HG03108 (cell line): ENCODE data around the gene PRKAG2.

ENCODE experiments used
- ATAC-seq: cut with Tn5 transposase; IDR thresholded peaks from one replicate; pipeline ENCODE4 v1.9.1; 2021; ENCODE audit warnings: moderate library complexity; ENCODE audit not compliant: unreplicated experiment

The PRKAG2 gene

DNA sequence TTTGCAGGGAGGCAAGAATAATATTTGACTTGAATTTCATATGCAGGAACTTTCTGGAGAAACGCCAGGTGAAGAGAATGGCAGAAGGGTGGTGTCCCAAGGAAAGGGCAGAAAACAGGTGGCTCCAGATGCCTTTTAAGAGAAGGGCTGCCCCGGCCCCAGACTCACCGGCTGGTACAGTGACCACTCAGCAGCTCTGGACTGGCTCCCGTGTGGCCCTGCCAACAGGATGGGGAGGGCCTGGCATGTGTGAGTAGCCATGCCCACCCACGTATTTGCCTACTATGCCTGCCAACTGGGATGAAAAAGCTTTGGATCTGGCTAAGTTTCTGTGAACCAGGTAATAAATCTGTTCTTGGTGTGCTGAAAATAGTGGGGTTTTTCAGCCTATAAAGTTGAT is 159.5 kb downstream of the PRKAG2 start:
- ATAC-seq, result no peak

DNA sequence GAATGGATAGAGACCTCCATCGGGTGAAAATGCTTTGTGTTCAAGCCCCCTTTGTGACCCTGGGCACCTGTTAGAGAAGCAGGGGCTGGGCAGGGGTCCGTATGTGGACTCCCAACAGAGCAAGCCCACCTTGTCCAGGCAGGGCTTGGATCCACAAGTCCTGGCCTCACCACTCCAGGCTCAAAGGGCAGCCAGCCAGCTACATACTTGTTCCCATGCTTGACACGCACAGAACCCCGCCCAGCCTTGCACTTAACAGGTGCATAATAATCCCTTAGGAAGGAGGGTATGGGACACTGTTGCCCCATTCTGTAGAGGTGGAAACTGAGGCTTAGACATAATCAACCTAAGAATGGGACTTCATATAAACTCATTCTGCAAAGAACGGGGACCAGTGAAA is 160.6 kb downstream of the PRKAG2 start:
- ATAC-seq, result no peak

DNA sequence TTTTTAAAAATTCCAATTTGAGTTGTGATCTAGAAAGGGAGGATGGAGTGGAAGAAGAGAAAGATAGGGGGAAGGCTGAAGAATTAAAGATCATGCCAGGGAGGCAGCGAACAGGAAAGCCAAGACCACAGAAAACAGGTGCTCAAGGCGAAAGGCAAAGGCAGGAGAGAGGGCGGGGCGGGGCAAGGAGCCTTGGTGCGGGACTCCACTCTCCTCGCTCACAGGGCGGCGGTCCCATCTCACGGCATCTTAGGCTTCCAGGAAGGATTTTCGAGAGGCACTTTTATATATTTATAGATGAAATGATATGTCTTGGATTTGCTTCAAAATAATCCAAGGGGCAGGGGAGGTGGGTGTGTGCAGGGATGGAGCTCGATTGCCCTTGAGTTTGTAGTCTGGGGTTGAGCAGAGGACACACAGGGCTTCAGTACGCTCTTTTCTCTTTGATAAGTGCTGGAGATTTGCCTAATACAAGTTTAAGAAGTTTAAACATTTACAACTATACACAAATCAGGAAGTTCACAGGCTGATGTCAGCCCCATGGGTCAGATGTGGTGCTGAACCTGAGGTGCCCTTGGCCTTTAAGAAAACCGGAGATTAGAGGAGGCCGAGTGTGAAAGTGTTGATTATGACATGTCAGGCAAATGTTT is 161.1 kb downstream of the PRKAG2 start:
- no peak for ATAC-seq

DNA sequence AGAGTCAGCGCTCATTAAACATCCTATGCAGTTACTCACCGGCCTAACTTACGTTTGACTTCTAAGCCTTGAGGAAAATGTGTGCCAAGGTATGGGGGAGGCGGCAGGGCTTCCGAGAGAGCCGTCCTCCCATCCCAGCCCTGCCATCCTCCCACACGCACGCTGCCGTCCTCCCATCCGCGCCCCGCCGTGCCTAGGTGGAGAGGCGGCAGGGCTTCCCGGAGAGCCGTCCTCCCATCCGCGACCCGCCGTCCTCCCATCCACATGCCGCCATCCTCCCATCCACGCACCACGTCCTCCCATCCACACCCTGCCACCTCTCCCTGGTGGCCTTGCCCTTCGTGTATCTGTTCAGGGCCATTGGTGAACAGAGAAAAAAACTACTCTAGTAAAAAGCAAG is 162.7 kb downstream of the PRKAG2 start:
- no peak for ATAC-seq

DNA sequence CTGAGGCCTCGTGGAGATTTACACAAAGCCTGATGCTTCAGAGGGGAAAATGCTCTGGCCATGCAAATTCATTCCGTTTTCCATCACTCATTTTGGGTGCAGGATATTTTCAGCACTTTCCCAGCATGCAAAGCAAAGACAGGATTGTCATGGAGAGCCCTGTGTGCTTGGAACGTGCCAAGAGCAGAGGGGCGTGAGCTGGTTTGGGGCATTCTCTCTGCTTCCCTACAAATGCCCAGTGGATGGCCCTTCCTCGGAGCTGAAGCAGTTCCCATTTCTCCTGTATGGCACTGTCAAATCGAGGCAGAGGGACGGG is 164.1 kb downstream of the PRKAG2 start:
- no peak for ATAC-seq

DNA sequence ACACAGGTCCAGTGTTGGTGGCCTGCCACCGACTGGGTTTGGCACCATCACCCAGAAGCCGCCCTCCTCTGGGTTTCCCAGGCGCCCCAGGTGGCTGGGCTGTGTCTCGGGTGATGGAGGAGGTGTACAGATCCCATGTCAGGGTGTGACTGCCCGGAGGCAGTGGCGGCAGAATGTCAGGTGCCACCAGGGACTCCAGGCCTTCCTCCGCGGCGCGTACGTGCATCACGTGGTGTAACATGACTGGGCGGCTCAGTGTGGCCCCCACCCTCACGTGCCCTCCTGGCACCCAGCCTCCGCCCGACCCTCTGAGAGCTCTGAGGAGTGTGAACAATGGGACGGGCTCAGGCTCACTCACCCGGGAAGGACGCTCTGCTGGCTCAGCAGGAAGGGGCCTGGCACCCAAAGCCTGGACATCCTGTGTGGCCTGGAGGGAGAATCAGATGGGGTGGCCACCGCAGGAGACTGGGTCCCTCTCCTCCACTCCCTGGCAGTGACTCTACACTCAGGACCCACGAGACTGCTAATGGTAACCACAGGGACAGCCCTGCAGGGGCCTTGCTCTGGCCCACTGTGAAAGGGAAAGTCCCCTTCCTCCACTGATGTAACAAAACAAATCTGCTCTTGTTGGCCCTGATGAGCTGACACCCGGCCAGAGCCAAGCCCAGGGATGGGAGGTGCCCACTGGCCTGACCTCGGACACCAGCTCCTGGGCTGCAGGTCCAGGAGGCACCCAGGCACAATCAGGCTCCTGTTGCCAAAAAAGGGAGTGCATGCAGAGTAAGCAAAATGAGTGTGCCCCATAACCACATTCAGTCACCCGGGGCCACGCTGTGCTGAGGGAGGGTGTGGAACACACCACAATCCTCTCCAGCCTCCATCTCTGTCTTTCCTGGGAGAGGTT is 164.8 kb downstream of the PRKAG2 start:
- ATAC-seq, result no peak

DNA sequence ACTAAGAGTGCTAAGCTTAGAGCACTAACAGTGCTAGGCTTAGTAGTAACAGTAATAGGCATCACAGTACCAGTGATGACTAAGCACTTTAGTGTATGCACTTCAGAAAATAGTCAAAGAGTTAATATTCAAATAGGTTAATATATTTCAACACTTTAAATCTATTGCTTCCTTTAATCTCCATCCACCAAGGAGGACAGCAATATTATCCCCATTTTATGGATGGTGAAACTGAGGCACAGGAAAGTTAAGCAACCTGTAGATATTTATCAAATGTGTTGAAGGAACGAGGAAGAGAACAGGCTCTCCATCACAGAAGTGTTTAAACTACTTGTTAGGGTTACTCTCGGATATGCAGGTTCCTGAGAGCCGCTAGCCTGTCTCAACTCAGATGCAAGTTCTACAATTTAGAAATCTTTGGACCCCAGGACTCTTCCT is 165.5 kb downstream of the PRKAG2 start:
- no peak for ATAC-seq

DNA sequence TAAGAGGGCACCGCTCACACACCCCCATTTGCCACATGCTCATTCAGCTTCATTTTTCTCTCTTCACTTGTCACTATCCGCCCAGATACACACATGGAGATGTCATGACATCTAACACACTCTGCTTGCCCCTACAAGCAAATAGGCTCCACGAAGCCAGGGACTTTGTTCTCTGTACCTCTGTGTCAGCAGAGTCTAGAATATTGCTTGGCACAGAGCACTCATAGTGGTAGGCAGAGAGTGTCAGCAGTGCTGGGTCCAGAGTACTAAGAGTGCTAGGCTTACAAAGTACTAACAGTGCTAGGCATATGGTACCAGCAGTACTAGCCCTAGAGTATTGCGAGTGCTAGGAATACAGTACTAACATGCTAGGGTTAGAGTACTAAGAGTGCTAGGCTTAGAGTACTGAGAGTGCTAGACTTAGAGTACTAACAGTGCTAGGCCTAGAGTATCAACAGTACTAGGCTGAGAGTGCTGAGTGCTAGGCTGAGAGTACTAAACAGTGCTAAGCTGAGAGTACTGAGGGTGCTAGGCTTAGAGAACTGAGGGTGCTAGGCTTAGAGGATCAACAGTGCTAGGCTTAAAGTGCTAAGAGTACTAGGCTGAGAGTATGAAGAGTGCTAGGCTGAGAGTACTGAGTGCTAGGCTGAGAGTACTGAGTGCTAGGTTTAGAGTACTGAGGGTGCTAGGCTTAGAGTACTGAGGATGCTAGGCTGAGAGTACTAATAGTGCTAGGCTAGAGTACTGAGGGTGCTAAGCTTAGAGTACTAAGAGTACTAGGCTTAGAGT is 166.1 kb downstream of the PRKAG2 start:
- no peak for ATAC-seq

DNA sequence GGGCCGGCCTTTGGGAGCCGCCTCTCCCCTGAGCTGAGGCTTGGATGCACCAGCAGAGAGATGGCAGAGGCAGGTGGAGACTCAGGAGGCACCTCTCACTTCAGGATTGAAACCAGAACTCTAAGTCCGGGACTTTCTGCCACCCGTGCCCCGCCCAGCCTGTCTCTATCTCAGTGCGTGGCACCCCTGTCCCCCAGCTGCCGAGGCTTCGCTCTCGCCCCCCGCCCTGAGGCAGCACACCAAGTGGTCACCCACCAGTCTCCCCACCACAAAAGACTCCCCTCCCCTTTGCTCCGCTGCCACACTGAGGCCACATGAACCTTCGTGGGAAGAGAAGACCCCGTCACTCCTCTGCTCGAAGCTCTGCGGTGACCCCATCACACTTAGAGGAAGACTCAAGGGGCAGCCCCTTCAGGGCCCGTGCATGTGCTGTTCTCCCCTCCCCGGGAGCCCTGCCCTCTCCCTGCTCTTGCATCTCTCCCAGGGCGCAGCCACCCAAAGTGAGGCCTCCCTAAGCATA is 166.7 kb downstream of the PRKAG2 start:
- no peak for ATAC-seq

DNA sequence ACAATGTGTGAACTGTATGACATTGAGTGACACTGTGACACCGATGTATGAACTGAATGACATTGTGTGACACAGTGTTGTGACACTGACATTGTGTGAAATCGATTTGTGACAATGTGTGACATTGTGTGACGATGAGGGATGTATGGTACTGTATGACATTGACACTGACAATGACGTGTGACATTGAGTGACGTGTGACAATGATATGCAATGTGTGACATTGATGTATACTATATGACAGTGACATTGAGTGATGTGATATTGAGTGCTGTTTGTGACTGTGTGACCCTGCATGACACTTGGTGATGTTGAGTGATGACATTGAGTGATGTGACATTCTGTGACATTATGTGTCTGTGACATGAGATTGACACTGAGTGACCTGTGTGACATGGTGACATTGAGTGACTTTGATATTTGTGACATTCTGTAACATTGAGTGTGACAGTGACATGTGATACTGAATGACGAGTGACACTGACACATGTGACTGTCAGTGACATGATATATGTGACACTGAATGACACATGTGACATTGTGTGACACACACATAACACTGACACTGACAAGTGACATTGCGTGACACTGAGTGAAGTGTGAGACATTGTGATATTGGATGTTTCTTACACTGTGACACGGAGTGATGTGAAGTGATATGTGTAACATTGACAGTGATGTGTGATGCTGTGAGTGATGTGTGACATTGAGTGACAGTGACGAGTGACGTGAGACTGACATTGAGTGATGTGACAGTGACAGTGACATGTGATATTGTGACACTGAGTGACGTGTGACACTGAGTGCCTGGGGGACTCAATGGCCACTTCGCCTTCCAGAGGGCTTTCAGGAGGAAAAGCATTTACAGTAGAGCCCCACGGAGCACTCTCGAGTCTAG is 167.5 kb downstream of the PRKAG2 start:
- no peak for ATAC-seq

DNA sequence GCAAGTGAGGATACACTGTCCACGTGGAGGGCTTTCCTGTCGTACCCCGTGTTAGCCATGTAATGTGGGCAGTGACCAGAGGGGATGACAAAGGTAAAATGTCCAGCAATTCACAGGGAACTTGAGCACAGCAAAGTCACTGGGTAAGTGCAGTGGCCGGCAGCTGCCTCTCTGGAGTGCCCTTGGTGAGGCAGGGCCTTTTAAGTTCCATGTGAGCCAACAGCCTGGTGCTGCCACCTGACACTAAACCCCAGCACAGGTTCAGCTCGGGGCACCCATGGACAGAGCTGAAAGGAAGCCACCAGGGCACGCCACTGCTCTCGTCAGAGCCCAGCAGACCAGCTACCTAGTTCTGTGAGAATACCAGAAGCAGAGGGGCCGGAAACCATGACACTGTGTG is 168.3 kb downstream of the PRKAG2 start:
- no peak for ATAC-seq

DNA sequence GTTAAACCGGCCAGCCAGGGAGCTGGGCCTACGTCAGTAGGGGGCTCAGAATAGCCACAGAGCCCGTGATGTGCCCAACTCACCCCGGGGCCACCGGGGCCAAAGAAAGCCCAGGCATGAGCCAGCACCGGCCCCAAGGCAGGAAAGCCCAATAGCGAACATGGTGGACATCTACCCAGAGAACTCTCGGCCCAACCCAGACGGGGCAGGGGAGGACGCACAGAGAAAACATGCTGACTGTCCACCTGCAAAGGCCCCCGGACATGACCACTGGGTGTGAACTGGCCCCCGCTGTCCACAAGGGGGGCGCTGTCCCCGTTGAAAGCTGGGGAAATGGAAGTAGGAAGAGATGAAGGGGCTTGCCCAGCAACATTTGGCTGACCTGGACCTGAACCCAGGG is 169.2 kb downstream of the PRKAG2 start:
- ATAC-seq, result no peak

DNA sequence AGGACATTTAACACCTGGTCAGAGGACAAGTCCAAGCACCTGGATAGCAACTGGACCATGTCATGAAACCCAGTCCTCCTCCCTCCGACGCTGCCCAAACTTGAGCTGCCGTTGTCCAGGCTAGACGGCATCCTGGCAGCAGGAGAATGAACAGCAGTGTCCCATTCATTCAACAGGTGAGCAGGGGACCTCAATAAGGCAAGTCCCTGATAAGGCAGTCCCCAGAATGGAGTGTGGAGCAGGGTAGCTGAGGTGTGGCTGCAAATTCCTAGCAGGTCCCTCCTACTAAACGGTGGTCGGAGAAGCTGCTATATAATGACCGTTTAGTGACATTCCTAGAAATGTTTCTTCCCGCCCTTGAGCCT is 169.8 kb downstream of the PRKAG2 start:
- no peak for ATAC-seq

DNA sequence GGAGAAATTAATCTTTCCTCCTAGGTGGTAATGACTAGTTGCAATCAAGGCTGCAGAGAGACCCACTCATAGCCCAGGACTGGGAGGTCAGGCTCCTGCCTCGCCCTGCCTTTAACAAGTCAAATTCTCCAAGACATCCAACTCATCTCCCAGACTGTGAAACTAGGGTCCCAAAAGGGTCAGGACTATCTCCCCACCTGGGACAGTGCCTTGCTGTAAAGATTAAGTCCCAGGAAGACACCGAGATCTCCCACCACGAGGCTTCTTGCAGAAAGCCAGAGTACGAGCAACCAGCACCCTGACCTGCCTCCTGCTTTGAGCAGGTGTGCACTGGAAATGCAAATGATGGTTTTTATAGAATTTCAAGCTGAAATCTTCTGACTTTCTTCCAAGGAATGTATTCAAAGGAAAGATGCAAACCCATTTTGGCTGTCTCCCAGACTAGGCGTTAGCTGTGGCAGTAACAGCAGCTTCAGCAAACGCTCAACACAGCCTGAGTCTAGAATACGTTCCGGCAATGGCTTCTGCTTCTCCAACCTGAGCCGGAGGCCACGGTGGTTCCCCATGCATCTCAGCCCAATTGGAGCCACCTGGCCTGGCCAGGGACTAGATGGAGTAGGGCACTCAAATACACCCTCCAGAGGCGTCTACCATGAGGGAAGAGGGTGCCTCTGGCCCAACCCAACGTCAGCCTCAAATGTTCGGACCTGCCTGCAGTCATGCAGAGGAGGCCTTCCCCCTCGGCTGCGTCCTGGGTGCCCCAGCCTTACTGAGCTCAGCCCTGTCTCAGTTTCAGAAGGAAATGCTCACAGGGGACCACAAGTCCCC is 170.4 kb downstream of the PRKAG2 start:
- no peak for ATAC-seq

DNA sequence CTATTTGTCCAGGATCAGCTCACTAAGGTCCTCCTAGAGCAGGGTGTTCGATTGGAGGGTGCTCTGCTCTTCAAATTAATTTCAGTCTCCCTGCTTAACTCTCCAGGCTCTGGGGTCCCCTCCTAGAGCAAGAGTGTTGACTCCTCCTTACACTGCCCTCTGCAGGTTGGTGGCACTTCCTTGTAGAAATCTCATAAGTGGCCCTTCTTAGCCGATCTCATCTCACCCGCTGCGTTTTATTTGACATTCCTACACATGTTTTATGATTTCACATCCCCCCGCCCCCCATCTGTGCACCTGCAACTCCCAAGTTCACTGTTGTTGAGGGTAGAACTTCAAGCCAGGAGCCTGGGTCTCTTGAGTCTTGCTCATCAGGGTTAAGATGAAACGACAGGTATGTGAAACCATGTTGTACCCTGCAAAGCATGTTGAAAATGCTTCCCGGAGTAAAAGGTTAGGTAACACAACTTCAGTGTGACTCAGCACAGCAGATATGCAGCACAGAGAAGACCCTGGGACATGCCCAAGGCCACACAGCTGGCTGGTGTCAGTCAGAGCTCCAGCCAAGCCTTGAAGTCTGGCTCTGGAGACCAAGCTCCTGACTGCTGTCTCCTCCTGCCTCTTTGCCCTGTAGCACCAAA is 171.2 kb downstream of the PRKAG2 start:
- ATAC-seq, result no peak

DNA sequence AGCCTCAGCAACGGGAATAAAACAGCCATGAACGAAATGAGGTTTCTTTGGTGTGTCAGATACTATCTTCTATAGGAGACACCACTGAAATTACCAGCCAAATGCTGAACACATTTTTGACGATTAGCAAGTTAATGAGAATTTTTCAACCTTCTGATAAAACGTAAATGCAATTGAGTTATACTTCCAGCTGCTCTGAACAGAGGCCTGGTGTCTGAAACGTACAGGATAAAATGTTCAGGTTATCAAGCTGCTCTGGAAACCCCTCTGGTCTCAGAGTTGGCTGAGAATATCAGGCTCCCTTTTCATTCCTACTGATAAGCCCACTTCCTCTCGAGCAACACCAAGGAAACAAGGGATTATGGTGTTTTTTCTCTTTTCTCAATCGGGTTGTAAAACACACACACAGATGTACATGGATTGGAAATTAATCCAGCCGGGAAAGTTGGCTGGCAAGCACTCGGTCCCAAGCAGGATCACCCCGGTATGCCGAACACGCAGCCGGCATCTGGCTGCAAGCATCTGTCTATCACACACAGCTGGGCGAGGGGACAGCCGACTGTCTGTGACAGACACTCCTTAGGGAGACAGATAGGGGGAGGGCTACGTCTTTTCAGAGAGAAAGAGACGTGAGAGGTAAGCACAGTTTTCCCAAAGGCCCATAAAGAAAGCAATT is 171.8 kb downstream of the PRKAG2 start:
- no peak for ATAC-seq

DNA sequence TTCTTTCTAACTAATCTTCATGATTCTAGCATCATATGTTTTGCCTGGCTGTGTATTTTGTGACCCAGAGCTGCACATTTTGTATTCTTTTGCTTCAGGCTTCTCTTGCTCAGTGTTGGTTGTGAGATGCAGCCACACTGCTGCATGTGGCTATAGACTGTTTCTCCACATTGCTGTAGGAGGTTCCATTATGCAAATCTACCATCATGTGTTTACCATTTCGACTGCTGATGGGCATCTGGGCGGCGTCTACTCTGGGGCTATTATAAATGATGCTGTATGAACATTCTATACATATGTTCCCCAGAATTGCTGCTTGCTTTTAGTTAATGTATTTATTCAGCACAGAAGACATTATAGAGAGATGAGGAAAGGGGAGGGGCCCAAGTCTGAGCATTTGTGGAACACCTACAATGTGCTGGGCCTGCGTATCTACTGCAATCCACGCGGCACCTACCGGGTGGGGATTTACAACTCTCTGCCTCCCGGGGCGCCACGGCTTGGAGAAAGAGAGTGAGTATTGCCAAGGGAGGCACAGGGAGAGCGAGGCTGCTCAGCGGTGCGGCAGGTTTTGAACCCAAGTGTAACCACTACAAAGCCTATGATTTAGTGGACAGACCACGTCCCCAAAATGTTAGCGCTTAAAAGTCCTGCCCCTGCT is 172.5 kb downstream of the PRKAG2 start:
- no peak for ATAC-seq

DNA sequence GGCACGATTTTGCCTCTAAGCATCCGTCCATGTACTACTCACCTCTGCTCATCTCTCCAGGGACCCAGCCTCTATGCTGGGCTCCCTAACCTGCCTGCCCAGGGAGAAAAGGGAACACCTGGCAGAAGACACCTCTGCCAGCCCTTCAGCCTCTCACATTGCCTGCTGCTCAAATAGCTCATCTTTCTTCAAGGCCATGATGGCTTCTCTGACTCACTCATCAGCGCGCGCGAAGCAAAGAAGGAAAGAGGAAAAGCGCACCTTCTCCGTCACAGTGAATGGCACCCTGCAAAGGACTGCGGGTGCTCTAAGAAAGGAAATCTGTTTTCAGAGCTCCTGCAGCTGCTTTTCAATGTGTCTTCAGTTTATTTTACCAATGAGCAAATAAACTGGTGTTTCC is 174.0 kb downstream of the PRKAG2 start:
- ATAC-seq, result no peak
